NCI-H748 treated with DMSO at 0.1 percent for 48 hours (cell line): ENCODE measurements around the gene SAMD4A.
"Not testable (repeated sequence)": the region's sequence is repeated elsewhere in the genome, so short reads cannot be mapped to it uniquely, and the experiment has no call there.

ENCODE experiments used
- DNase-seq: peaks from one replicate; lab custom pipeline; 2025; lab: John Stamatoyannopoulos, UW

Gene SAMD4A

GRCh38 chr14:54599966-54600716 is 33.2 kb downstream of the SAMD4A start:
- DNase-seq: no peak

- DNase-seq: no peak
Measured at GRCh38 chr14:54600717-54601109, 33.8 kb downstream of the SAMD4A start.

GRCh38 chr14:54603362-54603761 is 36.4 kb downstream of the SAMD4A start:
- DNase-seq: no peak

- no peak for DNase-seq
Measured at GRCh38 chr14:54606178-54606577, 39.2 kb downstream of the SAMD4A start.

- DNase-seq: no peak
Measured at GRCh38 chr14:54606631-54607133, 39.8 kb downstream of the SAMD4A start.

GRCh38 chr14:54609576-54609975 is 42.6 kb downstream of the SAMD4A start:
- DNase-seq: no peak

GRCh38 chr14:54610051-54610977 is 43.4 kb downstream of the SAMD4A start:
- no peak for DNase-seq

GRCh38 chr14:54614296-54614695 is 47.4 kb downstream of the SAMD4A start:
- DNase-seq: no peak

GRCh38 chr14:54617467-54617866 is 50.5 kb downstream of the SAMD4A start:
- DNase-seq: no peak

- DNase-seq: no peak
Measured at GRCh38 chr14:54621686-54622085, 54.8 kb downstream of the SAMD4A start.

GRCh38 chr14:54622192-54622958 is 55.4 kb downstream of the SAMD4A start:
- DNase-seq: no peak

- no peak for DNase-seq
Measured at GRCh38 chr14:54623279-54624004, 56.5 kb downstream of the SAMD4A start.

- DNase-seq: not testable (repeated sequence)
Measured at GRCh38 chr14:54624005-54624358, 57.1 kb downstream of the SAMD4A start.

GRCh38 chr14:54625112-54625511 is 58.2 kb downstream of the SAMD4A start:
- peak; percentile 13 for DNase-seq

GRCh38 chr14:54627219-54627539 is 60.3 kb downstream of the SAMD4A start:
- no peak for DNase-seq

GRCh38 chr14:54627540-54628363 is 60.8 kb downstream of the SAMD4A start:
- DNase-seq: no peak

GRCh38 chr14:54629183-54629582 is 62.3 kb downstream of the SAMD4A start:
- DNase-seq: no peak

- DNase-seq: no peak
Measured at GRCh38 chr14:54629635-54630360, 62.9 kb downstream of the SAMD4A start.

- DNase-seq: no peak
Measured at GRCh38 chr14:54631016-54631415, 64.1 kb downstream of the SAMD4A start.

GRCh38 chr14:54632452-54632851 is 65.5 kb downstream of the SAMD4A start:
- no peak for DNase-seq
